Measurements from ENCODE around the gene BRDT. TPM values are rescaled to one million over a fixed set of nuclear protein-coding genes. Genes with fewer than 3 reads are reported as not detected.

Gene BRDT
- total RNA-seq, result not detected
- long read RNA-seq, result 0 reads

GRCh38 chr1:91949356-91949699 is at the start of gene BRDT:
Gene BRDT (plus strand): TSS chr1:91949401. CDS start chr1:91962755, 13,354 bp downstream.
- intact Hi-C loops (cut with micrococcal nuclease), result no loop called here
- no peak for DNase-seq
- Histone ChIP-seq H3K9me3 (replicated peaks) (no peaks in the 10 kb centered on the region), H3K4me3 (no peak within 1 kb of the TSS), H3K27me3 (ENCODE audit: low read depth) (no peaks in the 10 kb centered on the region), H3K4me1 (no peaks in the 10 kb centered on the region), H3K36me3 (no peaks in the 10 kb centered on the region), H3K27ac (replicated peaks) (no peak within 1 kb of the TSS)
- TF ChIP-seq CTCF (IDR thresholded peaks at IDR 0.05; ENCODE audit: borderline replicate concordance), result no peak

DNA sequence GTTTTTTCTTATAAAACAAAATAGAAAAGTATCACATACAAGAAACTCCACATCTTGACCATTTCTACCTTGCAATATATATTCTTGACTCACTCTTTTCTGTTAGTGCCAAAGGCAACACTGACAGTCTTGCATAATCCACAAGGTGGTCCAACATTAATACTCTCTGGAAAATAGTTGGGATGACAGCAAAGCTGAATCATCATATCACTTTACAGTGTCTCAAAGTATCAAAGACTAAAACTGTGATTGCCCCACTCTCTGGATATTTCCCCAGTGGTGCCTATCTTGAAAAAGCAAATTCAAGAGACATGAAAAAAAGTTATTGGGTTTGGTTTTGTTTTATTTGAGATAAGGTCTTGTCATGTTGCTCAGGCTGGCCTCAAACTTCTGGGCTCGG is 48.6 kb upstream of the BRDT start:
- no peaks in the 10 kb centered on the region for H3K36me3 ChIP-seq
- intact Hi-C loops (cut with micrococcal nuclease), result no loop called here
- no peak for TF ChIP-seq CTCF (IDR thresholded peaks at IDR 0.05; ENCODE audit: borderline replicate concordance)
- no peaks in the 10 kb centered on the region for H3K4me1 ChIP-seq
- H3K27ac ChIP-seq (replicated peaks), result no peak overlapping the region
- H3K4me3 ChIP-seq, result no peak overlapping the region
- no peaks in the 10 kb centered on the region for H3K27me3 ChIP-seq (ENCODE audit: low read depth)
- DNase-seq, result no peak
- H3K9me3 ChIP-seq (replicated peaks), result no peaks in the 10 kb centered on the region

GRCh38 chr1:91901231-91901630 is 48.0 kb upstream of the BRDT start:
- Histone ChIP-seq H3K4me3 (no peak overlapping the region), H3K4me1 (no peaks in the 10 kb centered on the region), H3K9me3 (replicated peaks) (no peaks in the 10 kb centered on the region), H3K27ac (replicated peaks) (no peak overlapping the region), H3K36me3 (no peaks in the 10 kb centered on the region), H3K27me3 (ENCODE audit: low read depth) (no peaks in the 10 kb centered on the region)
- TF ChIP-seq CTCF (IDR thresholded peaks at IDR 0.05; ENCODE audit: borderline replicate concordance), result no peak
- intact Hi-C loops (cut with micrococcal nuclease), result no loop called here
- no peak for DNase-seq

- DNase-seq, result no peak
- no peak for TF ChIP-seq CTCF (IDR thresholded peaks at IDR 0.05; ENCODE audit: borderline replicate concordance)
- peaks cover 5% of the 10 kb centered on the region for H3K4me1 ChIP-seq
- intact Hi-C loops (cut with micrococcal nuclease), result no loop called here
- no peaks in the 10 kb centered on the region for H3K9me3 ChIP-seq (replicated peaks)
- no peak overlapping the region for H3K27ac ChIP-seq (replicated peaks)
- H3K4me3 ChIP-seq, result no peak overlapping the region
- no peaks in the 10 kb centered on the region for H3K36me3 ChIP-seq
- H3K27me3 ChIP-seq (ENCODE audit: low read depth), result no peaks in the 10 kb centered on the region
These were observed 36.9 kb upstream of the BRDT start for GRCh38 chr1:91912266-91912665.

DNA sequence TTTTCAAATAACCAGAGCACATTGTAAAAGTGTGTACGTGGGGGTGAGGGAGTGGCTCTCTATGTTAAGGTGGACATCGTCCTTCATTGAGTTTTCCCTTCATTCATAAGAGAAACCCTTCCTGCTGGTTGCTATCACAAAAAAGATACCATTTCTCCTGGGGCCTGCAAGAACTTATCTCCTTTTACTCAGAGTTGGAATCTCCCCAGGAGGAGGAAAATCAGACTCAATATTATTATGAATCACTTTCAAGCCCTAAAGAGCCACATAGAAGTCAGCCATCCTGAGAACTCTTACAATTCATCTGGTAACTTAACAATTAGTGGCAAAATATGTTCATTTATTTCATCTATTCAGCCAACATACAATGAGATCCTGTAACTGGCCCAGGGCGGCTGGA is 36.2 kb upstream of the BRDT start:
- Histone ChIP-seq H3K9me3 (replicated peaks) (no peaks in the 10 kb centered on the region), H3K4me3 (no peak overlapping the region), H3K27ac (replicated peaks) (no peak overlapping the region), H3K36me3 (no peaks in the 10 kb centered on the region), H3K27me3 (ENCODE audit: low read depth) (no peaks in the 10 kb centered on the region), H3K4me1 (peaks cover 5% of the 10 kb centered on the region)
- DNase-seq, result no peak
- intact Hi-C loops (cut with micrococcal nuclease), result no loop called here
- no peak for TF ChIP-seq CTCF (IDR thresholded peaks at IDR 0.05; ENCODE audit: borderline replicate concordance)

- Histone ChIP-seq H3K9me3 (replicated peaks) (no peaks in the 10 kb centered on the region), H3K36me3 (no peaks in the 10 kb centered on the region), H3K4me3 (no peak overlapping the region), H3K4me1 (peaks cover 5% of the 10 kb centered on the region), H3K27me3 (ENCODE audit: low read depth) (no peaks in the 10 kb centered on the region), H3K27ac (replicated peaks) (no peak overlapping the region)
- intact Hi-C loops (cut with micrococcal nuclease), result no loop called here
- TF ChIP-seq CTCF (IDR thresholded peaks at IDR 0.05; ENCODE audit: borderline replicate concordance), result no peak
- DNase-seq, result no peak
These were observed 33.2 kb upstream of the BRDT start for GRCh38 chr1:91916046-91916445.

All from left ventricle myocardium inferior (tissue), 1 donor.